Fibroblast of skin of left biceps (primary cell): ENCODE data around the gene LANCL3.
"Not testable (repeated sequence)": the region's sequence is repeated elsewhere in the genome, so short reads cannot be mapped to it uniquely, and the experiment has no call there.

Experiments used
- DNase-seq, 2 experiments: peaks; one replicate each; pipeline ENCODE4 v3.0.0-alpha.2; 2013; ENCODE audit warnings: low read depth in 2 of 2

LANCL3 gene

DNA sequence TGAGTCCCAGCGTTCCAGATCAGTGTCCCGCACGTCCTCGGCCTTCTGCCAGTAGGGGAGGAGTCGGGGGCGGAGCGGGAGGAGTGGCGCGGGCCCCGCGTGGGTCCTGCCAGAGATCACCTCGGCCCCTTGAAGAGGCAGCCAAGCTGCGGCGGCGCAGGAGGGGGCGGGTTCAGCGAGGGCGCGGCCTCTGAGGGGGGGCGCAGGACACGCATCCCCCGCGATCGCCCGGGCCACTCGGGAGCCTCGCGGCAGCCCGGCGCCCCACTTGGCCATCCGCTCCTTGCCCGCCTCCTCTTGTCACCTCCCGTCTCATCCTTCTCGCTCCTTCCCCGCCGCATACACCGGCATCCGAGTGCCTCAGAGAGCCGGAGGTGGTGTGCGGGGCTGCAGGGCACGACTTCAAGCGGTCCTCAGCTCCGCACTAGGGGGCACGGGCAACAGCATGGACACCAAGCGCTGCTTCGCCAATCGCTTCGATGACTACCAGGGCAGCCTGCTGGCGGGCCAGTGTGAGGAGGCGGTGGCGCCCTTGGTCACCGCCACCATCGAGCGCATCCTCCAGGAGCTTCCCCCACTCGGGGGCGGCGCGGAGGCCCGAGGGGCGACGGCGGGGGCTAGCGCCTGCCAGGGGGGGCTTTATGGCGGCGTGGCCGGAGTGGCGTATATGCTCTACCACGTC is at the start of gene LANCL3:
Gene LANCL3 (plus strand): TSS at position 236 of the 682 bp plus-strand sequence. CDS start 210 bp downstream, at position 446.
- DNase-seq = not testable (repeated sequence)

DNA sequence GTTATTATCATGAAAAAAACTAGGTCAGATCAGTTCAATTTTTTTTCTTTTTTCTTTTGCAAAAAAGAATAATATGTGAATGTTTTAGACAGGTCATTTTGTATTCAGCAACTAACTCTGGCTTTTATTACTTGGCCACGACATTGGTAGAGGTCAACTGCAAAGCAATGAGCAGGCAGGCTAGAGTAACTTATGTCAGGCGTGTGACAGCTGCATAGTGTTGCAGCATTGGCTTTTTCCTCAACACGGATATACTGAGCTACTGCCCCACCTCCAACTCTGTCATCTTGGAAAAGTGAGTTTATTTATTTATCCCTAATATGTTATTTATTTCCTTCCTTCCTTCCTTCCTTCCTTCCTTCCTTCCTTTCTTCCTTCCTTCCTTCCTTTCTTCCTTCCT is 47.8 kb upstream of the LANCL3 start:
- DNase-seq = not testable (repeated sequence)

GRCh38 chrX:37541991-37542390 is 29.5 kb upstream of the LANCL3 start:
- no peak for DNase-seq

GRCh38 chrX:37542791-37543190 is 28.7 kb upstream of the LANCL3 start:
- no peak for DNase-seq

DNA sequence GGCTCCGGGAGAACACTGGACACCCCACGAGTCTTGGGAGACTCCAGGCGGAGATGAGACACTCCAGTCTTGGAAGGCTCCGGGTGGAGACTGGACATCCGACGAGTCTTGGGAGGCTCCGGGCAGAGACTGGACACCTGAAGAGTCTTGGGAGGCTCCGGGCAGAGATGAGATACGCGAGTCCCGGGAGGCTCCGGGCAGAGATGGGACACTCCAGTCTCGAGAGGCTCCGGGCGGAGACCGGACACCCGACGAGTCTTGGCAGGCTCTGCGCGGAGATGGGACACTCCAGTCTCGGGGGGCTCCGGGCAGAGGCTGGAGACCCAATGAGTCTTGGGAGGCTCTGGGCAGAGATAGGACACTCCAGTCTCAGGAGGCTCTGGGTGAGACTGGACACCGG is 28.1 kb upstream of the LANCL3 start:
- DNase-seq = no peak

DNA sequence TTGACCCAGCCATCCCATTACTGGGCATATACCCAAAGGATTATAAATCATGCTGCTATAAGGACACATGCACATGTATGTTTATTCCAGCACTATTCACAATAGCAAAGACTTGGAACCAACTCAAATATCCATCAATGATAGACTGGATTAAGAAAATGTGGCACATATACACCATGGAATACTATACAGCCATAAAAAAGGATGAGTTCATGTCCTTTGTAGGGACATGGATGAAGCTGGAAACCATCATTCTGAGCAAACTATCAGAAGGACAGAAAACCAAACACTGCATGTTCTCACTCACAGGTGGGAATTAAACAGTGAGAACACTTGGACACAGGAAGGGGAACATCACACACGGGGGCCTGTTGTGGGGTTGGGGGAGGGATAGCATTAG is 26.9 kb upstream of the LANCL3 start:
- not testable (repeated sequence) for DNase-seq

DNA sequence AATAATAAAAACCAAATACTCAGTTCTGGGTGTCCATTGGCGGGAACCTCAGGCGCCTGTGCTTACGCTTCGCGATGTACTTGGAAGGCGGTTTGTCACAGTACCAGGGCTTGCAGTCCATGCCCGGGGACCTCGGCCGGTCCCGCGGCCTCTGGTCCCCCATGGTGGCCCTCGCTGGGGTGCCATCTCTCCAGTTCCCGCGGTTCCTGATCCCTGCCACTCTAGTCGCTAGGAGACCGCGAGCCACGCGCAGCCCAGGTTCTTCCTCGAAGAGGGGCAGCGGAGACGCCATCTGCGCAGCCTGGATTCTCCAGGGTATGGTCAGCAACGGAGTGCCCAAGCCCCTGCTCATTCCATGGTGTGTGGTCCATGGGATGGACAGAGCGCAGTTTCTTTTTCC is 26.4 kb upstream of the LANCL3 start:
- no peak for DNase-seq

DNA sequence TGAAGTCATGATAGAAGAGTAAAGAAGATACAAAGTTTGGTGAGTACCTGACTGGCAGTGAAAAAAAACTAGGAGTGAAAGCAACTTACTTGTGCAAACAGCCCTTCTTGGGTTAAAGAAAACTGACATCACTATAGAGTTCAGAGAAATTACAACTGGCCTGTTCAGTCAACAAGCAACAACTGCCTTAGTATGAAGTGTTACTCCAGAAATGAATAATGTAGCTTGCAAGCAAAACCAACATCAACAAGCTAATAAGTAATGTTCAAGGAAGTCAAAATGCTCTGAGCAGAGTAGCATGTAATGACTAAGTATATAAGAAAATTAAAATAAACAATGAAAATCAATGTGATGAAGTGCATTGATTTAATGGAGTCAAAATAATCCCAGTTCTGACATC is 21.8 kb upstream of the LANCL3 start:
- not testable (repeated sequence) for DNase-seq

GRCh38 chrX:37553476-37553875 is 18.0 kb upstream of the LANCL3 start:
- no peak for DNase-seq

GRCh38 chrX:37565254-37565653 is 6.2 kb upstream of the LANCL3 start:
- not testable (repeated sequence) for DNase-seq

DNA sequence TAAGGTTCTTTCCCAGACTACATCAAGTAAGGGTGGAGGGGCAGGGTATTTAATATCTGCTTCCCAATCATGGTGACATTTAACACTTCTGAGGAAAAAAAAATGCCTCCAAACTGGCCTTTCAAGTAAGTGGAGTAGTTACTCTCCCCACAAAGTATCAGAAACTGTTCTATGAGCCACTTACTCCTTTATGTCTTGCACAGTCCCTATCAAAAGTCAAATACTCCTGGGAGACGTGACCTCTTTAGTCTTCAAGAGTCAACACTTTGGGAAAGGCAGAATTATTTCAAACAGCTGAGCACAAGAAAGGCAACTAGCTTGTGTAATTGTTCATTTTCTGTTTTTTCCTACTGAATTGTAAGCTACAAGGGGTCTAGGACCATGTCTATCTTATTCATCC is 1.1 kb upstream of the LANCL3 start:
- DNase-seq = not testable (repeated sequence)

DNA sequence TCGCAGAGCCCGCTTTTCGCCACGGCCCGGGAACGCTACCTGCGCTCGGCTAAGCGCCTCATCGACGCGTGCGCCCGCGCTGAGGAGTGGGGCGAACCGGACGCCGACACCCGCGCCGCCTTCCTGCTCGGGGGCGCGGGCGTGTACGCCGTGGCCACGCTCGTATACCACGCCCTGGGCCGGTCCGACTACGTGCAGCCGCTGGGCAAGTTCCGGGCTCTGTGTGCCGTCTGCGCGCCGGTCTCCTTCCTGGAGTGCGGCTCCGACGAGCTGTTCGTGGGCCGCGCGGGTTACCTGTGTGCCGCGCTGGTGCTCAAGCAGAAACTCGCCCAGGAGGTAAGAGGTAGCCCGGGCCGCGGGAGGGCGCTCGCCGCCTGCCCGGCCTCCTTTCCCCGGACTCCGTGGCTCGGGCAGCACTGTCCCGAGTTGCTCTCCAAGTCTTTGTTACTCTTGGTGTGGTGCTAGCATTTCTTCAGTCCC is 687 bp downstream of the LANCL3 start:
- not testable (repeated sequence) for DNase-seq

GRCh38 chrX:37573121-37573520 is 1.7 kb downstream of the LANCL3 start:
- DNase-seq = not testable (repeated sequence)

- no peak for DNase-seq
These were observed 6.6 kb downstream of the LANCL3 start for GRCh38 chrX:37578045-37578444.

- no peak for DNase-seq
These were observed 8.6 kb downstream of the LANCL3 start for GRCh38 chrX:37580080-37580479.

DNA sequence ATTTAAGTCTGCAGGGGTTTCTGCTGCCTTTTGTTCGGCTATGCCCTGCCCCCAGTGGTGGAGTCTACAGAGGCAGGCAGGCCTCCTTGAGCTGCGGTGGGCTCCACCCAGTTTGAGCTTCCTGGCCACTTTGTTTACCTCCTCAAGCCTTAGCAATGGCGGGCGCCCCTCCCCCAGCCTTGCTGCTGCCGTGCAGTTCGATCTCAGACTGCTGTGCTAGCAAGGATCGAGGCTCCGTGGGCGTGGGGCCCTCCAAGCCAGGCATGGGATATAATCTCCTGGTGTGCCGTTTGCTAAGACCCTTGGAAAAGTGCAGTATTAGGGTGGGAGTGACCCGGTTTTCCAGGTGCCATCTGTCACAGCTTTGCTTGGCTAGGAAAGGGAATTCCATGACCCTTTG is 15.9 kb downstream of the LANCL3 start:
- DNase-seq = not testable (repeated sequence)

GRCh38 chrX:37590047-37590446 is 18.6 kb downstream of the LANCL3 start:
- DNase-seq = no peak

GRCh38 chrX:37594755-37595382 is 23.4 kb downstream of the LANCL3 start:
- no peak for DNase-seq

DNA sequence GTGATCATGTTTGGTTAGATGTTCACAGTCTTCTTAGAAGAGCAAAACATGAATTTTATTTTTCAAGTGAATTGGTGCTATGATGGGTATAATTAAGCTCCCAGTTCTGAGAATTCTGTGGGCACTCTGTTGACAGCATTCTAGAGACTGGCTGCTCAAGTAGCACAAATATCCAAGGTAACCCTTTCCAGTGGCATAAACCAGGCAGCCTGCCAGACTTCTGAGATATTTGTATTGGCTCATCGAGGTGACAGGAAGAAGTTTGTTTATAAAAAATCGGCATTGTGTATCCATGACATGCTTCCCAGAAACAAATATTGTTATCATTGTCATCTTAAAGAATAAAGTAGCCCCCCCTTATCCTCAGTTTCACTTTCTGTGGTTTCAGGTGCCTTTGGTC is 28.3 kb downstream of the LANCL3 start:
- no peak for DNase-seq

GRCh38 chrX:37603938-37604409 is 32.5 kb downstream of the LANCL3 start:
- DNase-seq = no peak

- no peak for DNase-seq
These were observed 35.8 kb downstream of the LANCL3 start for GRCh38 chrX:37607243-37607642.

DNA sequence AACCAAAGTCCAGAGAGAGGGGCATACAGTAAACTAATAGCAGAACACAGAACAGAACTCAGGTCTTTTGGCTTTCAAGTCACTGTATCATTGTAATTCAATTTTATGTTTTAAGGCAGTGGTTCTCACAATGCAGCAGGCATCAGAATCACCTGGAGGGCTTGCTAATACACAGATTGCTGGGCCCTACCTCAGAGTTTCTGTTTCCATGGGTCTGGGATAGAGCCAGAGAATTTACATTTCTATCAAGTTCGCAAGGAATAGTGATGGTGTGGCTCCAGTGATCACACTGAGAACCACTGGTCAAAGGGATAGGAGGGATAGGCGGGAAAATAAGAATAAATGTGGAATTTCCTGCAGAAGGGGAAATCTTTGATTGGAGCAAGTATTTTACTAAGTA is 36.7 kb downstream of the LANCL3 start:
- DNase-seq = no peak

DNA sequence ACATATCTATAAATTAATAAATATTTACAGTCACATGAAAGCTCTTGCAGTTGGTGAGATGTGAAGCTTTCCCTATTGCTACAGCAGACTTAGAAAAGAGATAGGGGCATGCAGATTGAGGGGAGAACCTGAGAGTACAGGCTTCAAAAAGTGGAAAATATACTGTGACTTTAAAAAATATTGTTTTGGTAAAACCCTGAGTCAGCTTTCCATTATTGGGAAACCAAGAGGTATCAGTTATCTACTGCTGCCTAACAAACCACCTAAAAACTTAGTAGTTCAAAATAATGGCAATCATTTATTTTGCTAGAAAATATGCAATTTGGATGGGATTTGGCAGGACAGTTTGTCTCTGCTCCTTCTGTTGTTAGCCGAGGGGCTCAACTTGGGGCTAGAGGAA is 38.3 kb downstream of the LANCL3 start:
- no peak for DNase-seq
